RWPE2 (cell line): Measurements from ENCODE around the gene TAS2R60.
"Not testable (repeated sequence)": the region's sequence is repeated elsewhere in the genome, so short reads cannot be mapped to it uniquely, and the experiment has no call there.

Experiments used
- ATAC-seq: fragments of 200-7000 bp; cut with Tn5 transposase; 3 replicates; pipeline ENCODE4 v1.9.1; 2021; ENCODE audit warnings: low read depth
- DNase-seq: peaks from one replicate; pipeline ENCODE4 v3.0.0-alpha.2; 2020; ENCODE audit warnings: low spot score
- H3K27ac ChIP-seq: fragments of 450-650 bp; 2 replicates; pipeline ENCODE4 v1.5.1; 2017; ENCODE audit warnings: mild to moderate bottlenecking; ENCODE audit not compliant: poor library complexity, severe bottlenecking
- H3K27me3 ChIP-seq: fragments of 250-450 bp; sonication (Bioruptor Pico); 2 replicates; pipeline ENCODE4 v1.5.1; 2021; ENCODE audit warnings: mild to moderate bottlenecking, moderate library complexity; ENCODE audit not compliant: insufficient read depth, poor library complexity, severe bottlenecking
- H3K36me3 ChIP-seq: fragments of 250-450 bp; sonication (Bioruptor Pico); 2 replicates; pipeline ENCODE4 v1.5.1; 2020; ENCODE audit warnings: low read depth, mild to moderate bottlenecking, moderate library complexity
- H3K4me1 ChIP-seq: fragments of 250-450 bp; sonication (Bioruptor Pico); 2 replicates; pipeline ENCODE4 v1.5.1; 2021; ENCODE audit warnings: mild to moderate bottlenecking, moderate library complexity; ENCODE audit not compliant: insufficient read depth, poor library complexity, severe bottlenecking
- H3K4me3 ChIP-seq: fragments of 250-450 bp; sonication (Bioruptor Pico); 2 replicates; pipeline ENCODE4 v1.5.1; 2021; ENCODE audit warnings: mild to moderate bottlenecking, moderate library complexity; ENCODE audit not compliant: severe bottlenecking
- H3K9me3 ChIP-seq: fragments of 250-450 bp; sonication (Bioruptor Pico); 2 replicates; pipeline ENCODE4 v1.5.1; 2021; ENCODE audit warnings: mild to moderate bottlenecking, moderate library complexity; ENCODE audit not compliant: severe bottlenecking
- CTCF ChIP-seq: fragments of 450-650 bp; IDR thresholded peaks from one replicate; pipeline ENCODE4 v1.5.1; 2017; ENCODE audit warnings: mild to moderate bottlenecking, moderate library complexity; ENCODE audit not compliant: poor library complexity, severe bottlenecking

TAS2R60 gene

GRCh38 chr7:143417734-143418383, 25.4 kb upstream of the TAS2R60 start:
- TF ChIP-seq CTCF = no peak
- Histone ChIP-seq H3K9me3 (no peaks in the 10 kb centered on the region), H3K27me3 (no peaks in the 10 kb centered on the region), H3K27ac (no peak overlapping the region), H3K4me1 (peaks cover 17% of the 10 kb centered on the region), H3K4me3 (no peak overlapping the region), H3K36me3 (no peaks in the 10 kb centered on the region)
- no peak for ATAC-seq
- DNase-seq = no peak

GRCh38 chr7:143418681-143419458, 24.4 kb upstream of the TAS2R60 start:
- Histone ChIP-seq H3K4me1 (peaks cover 17% of the 10 kb centered on the region), H3K9me3 (no peaks in the 10 kb centered on the region), H3K4me3 (no peak overlapping the region), H3K36me3 (no peaks in the 10 kb centered on the region), H3K27ac (no peak overlapping the region), H3K27me3 (no peaks in the 10 kb centered on the region)
- DNase-seq (no peak), ATAC-seq (no peak)
- TF ChIP-seq CTCF = no peak

GRCh38 chr7:143419880-143420279, 23.4 kb upstream of the TAS2R60 start:
- no peak for ATAC-seq

GRCh38 chr7:143420624-143421023, 22.6 kb upstream of the TAS2R60 start:
- not testable (repeated sequence) for ATAC-seq, DNase-seq, H3K4me3 ChIP-seq, H3K27ac ChIP-seq, H3K36me3 ChIP-seq, H3K9me3 ChIP-seq, H3K27me3 ChIP-seq
- H3K4me1 ChIP-seq = peaks cover 13% of the 10 kb centered on the region

More at GRCh38 chr7:143419880-143420279, 23.4 kb upstream of the TAS2R60 start:
- H3K36me3 ChIP-seq = no peaks in the 10 kb centered on the region
- peaks cover 17% of the 10 kb centered on the region for H3K4me1 ChIP-seq
- no peak overlapping the region for H3K4me3 ChIP-seq
- H3K27ac ChIP-seq = no peak overlapping the region
- no peaks in the 10 kb centered on the region for H3K9me3 ChIP-seq
- TF ChIP-seq CTCF = no peak
- no peaks in the 10 kb centered on the region for H3K27me3 ChIP-seq
- no peak for DNase-seq

- Histone ChIP-seq H3K27ac (no peak overlapping the region), H3K4me3 (no peak overlapping the region), H3K9me3 (no peaks in the 10 kb centered on the region), H3K27me3 (no peaks in the 10 kb centered on the region), H3K4me1 (peaks cover 4% of the 10 kb centered on the region), H3K36me3 (no peaks in the 10 kb centered on the region)
- ATAC-seq (no peak), DNase-seq (no peak)
- TF ChIP-seq CTCF = no peak
Measured at GRCh38 chr7:143422033-143422432, 21.2 kb upstream of the TAS2R60 start.

GRCh38 chr7:143424476-143424875, 18.8 kb upstream of the TAS2R60 start:
- not testable (repeated sequence) for DNase-seq, H3K9me3 ChIP-seq, H3K4me3 ChIP-seq, H3K4me1 ChIP-seq, H3K27ac ChIP-seq, ATAC-seq, H3K27me3 ChIP-seq, H3K36me3 ChIP-seq
